CD4-positive, alpha-beta T cell treated with Interleukin-21 for 1 hour (primary cell): ENCODE data around the gene RAPGEF4.
"Not testable (repeated sequence)": the region's sequence is repeated elsewhere in the genome, so short reads cannot be mapped to it uniquely, and the experiment has no call there.

Experiments
- DNase-seq: peaks from one replicate; pipeline ENCODE4 v3.0.0-alpha.2; 2020

RAPGEF4 gene

DNA sequence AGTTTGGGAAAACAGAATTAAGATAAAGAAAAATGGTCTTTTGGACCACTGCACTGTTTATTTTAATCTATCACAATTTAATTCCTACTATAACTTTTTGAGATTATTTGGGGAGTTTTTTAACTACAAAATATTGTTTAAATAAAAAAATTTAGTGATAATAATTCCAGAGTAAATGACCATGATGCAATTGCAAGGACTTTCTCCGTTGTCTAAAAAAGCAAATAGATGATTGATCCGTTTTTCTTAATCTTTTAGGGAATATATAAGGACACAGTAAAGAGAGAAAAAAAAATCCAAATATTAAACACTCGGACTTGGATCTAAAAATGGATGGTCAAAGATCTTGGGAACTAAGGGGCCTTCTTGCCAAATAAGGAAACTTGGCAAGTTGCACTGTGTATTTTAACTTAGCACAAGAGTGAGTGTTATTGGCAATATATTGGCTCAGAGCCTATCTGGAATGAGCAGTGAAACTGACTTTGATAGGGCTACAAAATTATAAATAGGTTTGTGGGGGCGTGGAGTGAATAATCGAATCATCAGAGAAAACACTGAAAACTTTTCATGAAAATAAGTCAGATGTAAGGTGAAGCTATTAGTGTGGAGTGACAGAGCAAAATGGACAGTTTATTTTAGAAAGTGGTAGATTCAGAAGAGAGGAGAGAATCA is 342.0 kb downstream of the RAPGEF4 start:
- DNase-seq = no peak

DNA sequence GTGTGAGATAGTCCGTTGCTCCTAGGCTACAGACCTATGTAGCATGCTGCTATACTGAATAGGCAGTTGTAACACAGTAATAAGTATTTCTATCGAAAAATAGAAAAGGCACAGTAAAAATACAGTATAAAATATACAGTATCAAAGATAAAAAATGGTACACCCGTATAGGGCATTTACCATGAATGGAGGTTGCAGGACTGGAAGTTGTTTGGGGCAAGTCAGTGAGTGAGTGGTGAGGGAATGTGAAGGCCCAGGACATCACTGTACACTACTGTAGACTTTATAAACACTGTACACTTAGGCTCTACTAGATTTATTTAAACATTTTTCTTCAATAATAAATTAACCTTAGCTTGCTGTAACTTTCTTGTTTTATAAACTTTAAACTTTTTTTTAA is 343.5 kb downstream of the RAPGEF4 start:
- no peak for DNase-seq

DNA sequence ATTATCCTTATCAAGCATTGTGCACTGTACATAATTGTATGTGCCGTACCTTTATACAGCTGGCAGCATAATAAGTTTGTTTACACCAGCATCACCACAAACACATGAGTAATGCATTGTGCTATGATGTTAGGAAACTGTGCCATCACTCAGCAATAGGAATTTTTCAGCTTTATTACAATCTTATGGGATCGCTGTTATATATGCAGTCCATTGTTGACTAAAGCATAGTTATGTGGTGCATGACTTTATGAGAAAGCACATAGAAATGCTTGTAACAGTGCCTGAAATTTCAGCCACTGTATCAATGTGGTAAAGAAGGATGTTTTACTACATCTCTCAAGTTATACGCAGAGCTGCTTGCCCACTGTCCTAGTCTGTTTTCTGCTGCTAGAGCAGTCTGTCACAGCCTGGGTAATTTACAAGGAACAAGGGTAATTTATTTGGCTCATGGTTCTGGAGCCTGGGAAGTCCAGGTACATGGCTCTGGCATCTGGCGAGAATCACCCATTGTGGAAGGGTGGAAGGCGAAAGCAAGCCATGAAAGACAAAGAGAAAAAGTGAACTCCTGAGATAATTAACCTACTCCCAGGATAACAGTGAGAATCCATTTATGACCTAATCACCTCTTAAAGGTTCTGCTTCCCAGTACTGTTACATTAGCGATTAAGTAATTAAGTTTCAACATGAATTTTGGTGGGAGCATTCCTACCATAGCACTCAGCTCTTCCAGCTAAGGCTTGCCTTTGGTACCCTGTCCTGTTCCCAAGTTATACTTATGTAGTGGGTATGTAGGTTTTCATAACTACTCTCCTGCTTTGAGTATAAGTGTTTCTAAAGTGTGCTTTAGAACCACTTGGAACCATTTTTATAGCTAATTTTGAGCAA is 344.6 kb downstream of the RAPGEF4 start:
- DNase-seq = no peak

DNA sequence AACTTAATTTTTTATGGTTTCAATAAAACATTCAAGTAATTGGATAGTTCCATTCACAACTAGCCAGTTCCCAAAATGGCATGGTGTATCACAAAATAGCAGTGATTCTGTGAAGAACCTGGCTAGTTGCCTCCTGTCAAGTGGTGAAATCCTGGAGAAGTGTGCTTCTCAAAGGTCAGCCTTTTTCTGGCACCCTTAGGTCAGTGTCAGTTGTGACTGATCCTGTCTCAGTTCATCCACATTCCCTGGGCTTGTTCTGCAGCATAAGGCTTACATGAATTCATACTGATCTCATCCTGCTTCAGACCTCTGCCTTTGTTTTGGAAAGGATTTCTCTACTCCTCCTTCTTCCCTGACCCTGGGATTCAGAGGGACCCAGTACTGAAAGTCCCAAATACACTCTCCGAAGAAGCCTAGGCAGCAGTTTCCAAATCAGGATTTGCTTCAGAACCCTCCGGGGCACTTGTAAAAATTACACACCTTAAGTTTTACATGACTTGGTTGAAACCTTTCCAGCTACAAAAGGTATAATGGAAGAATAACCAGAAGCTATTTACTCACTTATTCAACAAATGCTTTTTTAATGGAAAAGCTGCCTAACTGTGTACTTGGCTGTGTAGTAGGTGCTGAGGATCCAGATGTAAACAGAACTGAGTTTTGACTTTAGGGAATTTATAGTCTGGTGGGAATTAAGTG is 351.0 kb downstream of the RAPGEF4 start:
- DNase-seq = no peak

DNA sequence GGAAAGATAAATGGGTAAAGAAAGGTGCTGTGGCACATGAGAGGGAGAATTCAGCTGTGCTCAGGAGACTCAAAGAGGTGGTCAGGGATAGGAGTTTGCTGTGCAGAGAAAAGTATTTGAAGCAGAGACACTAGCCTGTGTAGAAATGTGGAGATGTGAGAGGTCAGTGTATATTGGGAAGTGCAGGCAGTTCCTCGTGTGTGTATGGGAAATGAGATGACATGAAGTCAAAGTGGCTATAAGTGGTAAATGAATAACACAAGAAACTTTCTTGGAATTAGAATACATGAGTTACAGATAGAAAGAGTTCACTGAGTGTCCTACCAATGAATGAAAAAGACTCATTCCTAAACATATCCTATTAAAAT is 351.6 kb downstream of the RAPGEF4 start:
- no peak for DNase-seq

DNA sequence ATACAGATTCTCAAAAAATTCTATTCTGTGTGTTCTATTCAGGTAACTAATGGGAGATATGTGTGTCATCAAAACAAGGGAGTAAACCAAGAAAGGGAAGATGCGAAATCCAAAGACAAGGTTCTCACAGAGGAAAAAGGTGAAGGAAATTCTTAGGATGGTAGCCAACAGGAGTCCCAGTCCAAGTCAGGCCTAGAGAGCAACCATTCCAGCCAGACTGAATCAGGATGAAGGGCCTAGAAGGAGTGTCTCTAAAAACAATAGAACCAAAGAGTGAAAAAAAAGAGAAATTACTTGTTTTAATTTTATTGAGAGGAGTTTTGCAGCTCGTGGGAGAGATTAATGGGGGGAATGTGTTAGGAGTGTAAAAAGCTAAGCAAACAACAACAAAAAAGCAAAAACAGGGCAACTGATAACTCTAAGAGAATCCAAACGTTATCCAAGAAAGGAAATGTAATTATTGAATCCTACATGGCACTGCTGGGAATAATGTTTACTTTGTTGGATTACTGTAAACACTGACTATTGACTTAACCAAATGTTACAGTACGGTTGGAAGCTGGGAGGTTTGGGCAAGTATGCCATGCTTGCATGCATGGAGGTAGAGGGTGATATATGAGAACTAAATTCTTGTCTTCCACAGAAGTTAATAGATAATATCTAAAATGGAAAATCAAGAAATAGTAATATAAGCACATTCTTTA is 352.3 kb downstream of the RAPGEF4 start:
- DNase-seq = no peak

DNA sequence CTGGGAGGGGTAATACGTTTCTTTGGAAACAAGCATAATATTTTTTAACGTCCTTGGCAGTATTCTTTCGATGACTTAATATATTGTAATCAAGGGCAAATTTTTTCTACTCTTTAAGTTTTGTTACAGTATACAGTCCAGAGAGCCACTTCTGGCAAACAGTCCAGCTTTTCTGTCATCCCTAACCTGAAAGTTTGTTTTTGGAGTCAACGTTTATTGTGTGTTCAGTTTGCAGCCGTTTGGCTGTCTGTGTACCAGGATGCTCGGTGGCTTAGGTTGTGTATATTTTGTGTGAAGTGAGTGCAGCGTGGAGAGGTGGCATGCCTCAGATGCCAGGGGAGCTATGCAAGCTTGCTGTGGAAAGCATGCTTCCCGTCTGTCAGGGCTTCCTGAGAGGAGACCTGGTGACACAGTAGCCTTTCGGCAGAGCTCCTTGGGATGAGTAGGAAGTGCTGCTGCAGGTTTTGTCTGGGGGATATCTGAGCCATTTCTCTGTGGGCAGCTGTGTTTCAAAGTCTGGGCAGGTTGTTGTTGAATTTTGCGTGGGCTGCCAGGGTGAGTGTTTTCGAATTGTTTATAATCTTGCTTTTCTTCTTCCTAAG is 354.7 kb downstream of the RAPGEF4 start:
- no peak for DNase-seq

DNA sequence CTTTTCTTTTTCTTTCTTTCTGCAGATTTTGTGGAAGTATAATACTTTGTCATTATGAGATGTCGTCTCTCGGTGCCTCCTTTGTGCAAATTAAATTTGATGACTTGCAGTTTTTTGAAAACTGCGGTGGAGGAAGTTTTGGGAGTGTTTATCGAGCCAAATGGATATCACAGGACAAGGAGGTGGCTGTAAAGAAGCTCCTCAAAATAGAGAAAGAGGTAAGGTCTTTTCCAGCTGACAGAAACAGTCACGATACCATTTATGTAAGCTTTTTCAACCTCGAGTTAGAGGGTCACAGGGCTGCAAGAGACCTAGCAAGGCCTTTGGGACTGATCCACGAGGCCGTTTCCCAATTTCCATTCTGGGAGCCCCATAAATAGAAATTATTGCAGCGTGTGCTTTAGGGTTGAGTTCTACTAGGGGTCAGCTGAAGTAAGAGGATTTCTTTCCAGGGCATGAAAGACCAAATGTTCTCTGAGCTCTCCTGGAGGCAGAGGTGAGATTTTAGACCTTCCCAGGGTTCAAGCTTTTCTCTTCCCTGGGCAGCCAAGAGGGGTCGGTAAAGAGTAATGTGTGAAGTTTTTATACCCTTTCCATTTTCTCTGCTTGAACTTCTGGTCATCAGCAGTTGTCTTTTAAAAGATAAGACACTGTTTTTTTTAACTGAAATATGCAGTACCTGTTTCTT is 355.5 kb downstream of the RAPGEF4 start:
- no peak for DNase-seq

DNA sequence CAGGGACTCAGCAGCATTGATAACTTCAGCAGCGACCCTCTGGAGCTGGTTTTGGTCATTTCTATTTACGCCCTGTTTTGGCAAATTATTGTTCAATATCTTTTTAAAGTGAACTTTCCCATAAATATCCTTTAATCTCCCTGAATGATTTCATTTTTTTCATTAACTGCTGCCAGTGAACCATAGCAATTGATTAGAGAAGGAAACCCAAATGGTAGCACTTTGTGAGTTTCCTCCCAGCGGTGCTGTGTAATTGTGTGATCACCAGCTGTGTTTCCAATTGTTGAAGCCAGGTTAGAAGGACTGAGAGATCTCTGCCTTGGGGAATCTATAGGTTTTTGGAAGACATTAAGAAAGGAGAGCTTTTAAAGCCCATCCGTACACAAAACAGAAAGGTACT is 356.3 kb downstream of the RAPGEF4 start:
- no peak for DNase-seq

DNA sequence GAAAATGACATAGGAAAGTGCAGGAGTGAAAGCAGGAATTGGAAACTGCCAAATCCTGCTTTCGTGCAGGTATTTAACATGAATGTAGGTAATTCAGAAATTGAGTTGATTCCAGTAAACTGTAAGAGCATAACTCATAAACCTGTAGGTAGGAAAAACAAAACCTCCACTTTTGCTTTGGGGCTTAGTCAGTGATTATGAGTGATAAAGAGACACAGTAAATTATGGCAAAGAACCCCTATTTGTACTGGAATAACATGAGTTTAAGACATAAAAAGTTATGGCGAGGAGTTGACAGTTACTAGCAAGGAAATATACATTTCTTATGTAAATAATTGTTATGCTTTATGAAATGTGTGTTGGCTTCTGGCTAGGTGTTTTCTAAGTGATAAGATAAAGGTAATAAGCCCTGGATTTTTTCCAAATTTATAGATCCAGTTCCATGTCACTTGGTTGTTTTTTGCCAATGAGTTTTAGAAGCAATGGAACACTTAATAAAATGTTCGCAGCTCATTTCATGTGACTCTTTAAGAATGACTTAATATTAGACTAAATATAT is 357.3 kb downstream of the RAPGEF4 start:
- no peak for DNase-seq

DNA sequence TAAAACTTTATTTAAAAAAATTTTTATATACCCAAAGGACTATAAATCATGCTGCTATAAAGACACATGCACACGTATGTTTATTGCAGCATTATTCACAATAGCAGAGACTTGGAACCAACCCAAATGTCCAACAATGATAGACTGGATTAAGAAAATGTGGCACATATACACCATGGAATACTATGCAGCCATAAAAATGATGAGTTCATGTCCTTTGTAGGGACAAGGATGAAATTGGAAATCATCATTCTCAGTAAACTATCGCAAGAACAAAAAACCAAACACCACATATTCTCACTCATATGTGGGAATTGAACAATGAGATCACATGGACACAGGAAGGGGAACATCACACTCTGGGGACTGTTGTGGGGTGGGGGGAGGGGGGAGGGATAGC is 358.0 kb downstream of the RAPGEF4 start:
- DNase-seq = not testable (repeated sequence)

DNA sequence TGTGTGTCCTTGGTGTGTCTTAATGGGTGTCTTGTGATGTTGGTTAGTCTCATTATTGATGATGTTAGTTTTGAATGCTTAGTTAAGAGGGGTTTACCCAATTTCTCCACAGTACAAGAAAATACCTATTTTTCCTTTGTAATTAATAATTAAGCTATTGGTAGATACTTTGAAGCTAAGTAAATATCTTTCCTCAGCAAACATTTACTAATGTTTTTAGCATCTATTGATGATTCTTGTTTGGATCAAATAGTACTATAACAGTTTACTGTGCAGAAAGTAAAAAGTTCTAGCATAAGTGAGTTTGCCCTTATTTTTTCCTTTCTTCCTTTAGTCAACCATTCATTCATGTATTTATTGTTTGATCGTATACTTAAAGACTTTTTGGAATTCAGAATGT is 359.1 kb downstream of the RAPGEF4 start:
- DNase-seq = no peak

DNA sequence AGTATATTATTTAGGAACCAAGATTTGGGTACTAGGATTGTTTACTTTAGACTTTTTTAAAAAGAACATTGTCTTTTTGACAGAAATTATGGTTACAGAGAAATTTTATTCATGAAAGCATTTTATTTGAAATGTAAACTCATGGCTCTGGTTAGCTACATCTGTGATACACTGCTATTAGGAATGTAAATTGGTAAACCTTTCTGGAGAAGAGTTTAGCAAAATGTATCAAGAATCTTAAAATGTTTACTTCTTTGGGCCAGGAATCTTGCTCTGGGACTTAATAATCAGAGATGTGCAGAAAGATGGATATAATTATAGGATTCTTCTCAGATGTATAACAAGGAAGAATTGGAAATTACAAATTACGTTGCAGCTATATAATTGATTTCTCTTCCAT is 359.7 kb downstream of the RAPGEF4 start:
- DNase-seq = no peak

DNA sequence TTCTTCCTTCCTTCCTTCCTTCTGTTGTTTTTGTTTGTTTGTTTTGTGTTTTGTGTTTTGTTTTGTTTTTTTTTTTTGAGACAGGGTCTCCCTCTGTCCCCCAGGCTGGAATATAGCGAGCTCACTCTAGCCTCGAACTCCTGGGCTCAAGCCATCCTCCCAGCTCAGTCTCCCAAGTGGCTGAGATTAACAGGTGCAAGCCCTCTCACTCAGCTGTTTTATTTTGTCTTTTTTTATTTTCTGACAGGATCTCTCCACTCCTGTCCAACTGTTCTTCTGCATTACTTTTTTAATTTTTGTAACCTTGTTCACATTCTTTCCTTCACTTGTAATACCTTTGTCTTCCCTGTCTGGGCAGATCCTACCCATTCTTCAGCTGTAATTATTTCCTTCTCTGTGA is 363.6 kb downstream of the RAPGEF4 start:
- DNase-seq = no peak

DNA sequence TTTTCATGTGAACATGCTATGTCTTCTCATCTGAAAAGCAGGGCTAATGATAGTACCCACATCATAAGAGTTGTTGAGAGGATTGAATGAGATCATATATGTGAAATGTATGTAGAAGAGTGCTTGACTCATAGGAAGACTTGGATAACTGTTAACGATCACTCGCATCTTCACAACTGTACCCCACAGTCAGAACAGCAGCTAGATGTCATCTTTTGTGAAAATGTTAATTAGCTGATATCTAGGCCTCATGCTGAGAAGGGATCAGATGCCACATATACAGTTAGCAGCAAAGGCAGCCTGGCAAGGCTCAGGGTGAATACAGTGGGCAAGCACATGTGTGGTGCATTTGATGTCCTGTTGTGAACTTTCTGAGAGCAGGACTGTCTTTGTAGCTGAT is 364.2 kb downstream of the RAPGEF4 start:
- DNase-seq = no peak

DNA sequence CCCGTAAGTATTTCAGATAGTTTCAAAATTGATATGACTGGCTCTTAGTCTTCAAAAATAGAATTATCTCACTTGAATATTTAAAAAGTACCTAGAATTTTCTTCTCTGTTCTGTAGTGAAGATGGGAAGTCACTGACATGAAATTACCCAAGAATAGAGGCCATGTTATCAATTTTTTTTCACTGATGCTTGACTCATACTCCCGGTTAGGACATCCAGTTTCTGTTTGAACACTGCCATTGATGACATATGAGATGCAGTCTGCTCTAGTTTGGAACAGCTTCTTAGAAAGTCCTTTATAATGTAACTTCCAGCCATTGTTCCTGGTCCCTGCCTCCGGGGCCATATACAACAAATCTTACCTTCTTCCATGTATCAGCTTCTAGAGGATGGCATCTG is 366.0 kb downstream of the RAPGEF4 start:
- DNase-seq = no peak
